ENCODE results near the gene STRN4. TPM values are rescaled to one million over a fixed set of nuclear protein-coding genes. Genes with fewer than 3 reads are reported as not detected.
"Not testable (repeated sequence)": the region's sequence is repeated elsewhere in the genome, so short reads cannot be mapped to it uniquely, and the experiment has no call there.

STRN4 gene
- polyA plus RNA-seq (ENCODE audit: insufficient read length in 4 of 4): 100 to 1,000 TPM in 1 of 4 donors, 10 to 100 TPM in 3; 74.9 to 113 (median 91.5) TPM

- no peak for DNase-seq (ENCODE audit: low read depth in 4 of 4, low spot score in 2 of 4)
Observed at GRCh38 chr19:46746281-46747057, at the start of gene STRN4. STRN4 (minus strand) TSS chr19:46746450; CDS start chr19:46746430, 20 bp downstream.

GRCh38 chr19:46791944-46792343 lies 45.7 kb upstream of the STRN4 start:
- DNase-seq (ENCODE audit: low read depth in 4 of 4, low spot score in 2 of 4): no peak

- DNase-seq (ENCODE audit: low read depth in 4 of 4, low spot score in 2 of 4): no peak
Observed at GRCh38 chr19:46789371-46789770, 43.1 kb upstream of the STRN4 start.

- DNase-seq (ENCODE audit: low read depth in 4 of 4, low spot score in 2 of 4): no peak
Observed at GRCh38 chr19:46788968-46789338, 42.7 kb upstream of the STRN4 start.

GRCh38 chr19:46788262-46788967 lies 42.2 kb upstream of the STRN4 start, which contains the start of gene SLC1A5:
SLC1A5 (minus strand) TSS chr19:46788594; CDS start chr19:46787965, 629 bp downstream.
- peak in 3 of 4 donors; percentile 53 to 90 (median 86) for DNase-seq (ENCODE audit: low read depth in 4 of 4, low spot score in 2 of 4)

- peak in 1 of 4 donors; percentile 41 for DNase-seq (ENCODE audit: low read depth in 4 of 4, low spot score in 2 of 4)
Observed at GRCh38 chr19:46787331-46788261, 41.3 kb upstream of the STRN4 start.

GRCh38 chr19:46787040-46787330 lies 40.7 kb upstream of the STRN4 start:
- DNase-seq (ENCODE audit: low read depth in 4 of 4, low spot score in 2 of 4): no peak

GRCh38 chr19:46786236-46787039 lies 40.2 kb upstream of the STRN4 start:
- DNase-seq (ENCODE audit: low read depth in 4 of 4, low spot score in 2 of 4): no peak

GRCh38 chr19:46785980-46786235 lies 39.7 kb upstream of the STRN4 start:
- no peak for DNase-seq (ENCODE audit: low read depth in 4 of 4, low spot score in 2 of 4)

GRCh38 chr19:46785054-46785979 lies 39.1 kb upstream of the STRN4 start:
- no peak for DNase-seq (ENCODE audit: low read depth in 4 of 4, low spot score in 2 of 4)

GRCh38 chr19:46784262-46785053 lies 38.2 kb upstream of the STRN4 start:
- DNase-seq (ENCODE audit: low read depth in 4 of 4, low spot score in 2 of 4): no peak

- no peak for DNase-seq (ENCODE audit: low read depth in 4 of 4, low spot score in 2 of 4)
Observed at GRCh38 chr19:46783670-46784069, 37.4 kb upstream of the STRN4 start.

- no peak for DNase-seq (ENCODE audit: low read depth in 4 of 4, low spot score in 2 of 4)
Observed at GRCh38 chr19:46782355-46783019, 36.2 kb upstream of the STRN4 start.

- DNase-seq (ENCODE audit: low read depth in 4 of 4, low spot score in 2 of 4): not testable (repeated sequence)
Observed at GRCh38 chr19:46777956-46778645, 31.9 kb upstream of the STRN4 start.

GRCh38 chr19:46776927-46777911 lies 31.0 kb upstream of the STRN4 start:
- DNase-seq (ENCODE audit: low read depth in 4 of 4, low spot score in 2 of 4): no peak

- no peak for DNase-seq (ENCODE audit: low read depth in 4 of 4, low spot score in 2 of 4)
Observed at GRCh38 chr19:46775642-46776258, 29.5 kb upstream of the STRN4 start.

All from left renal cortex interstitium (tissue), 4 donors.